Stimulated activated CD8-positive, alpha-beta memory T cell treated with anti-CD3 and anti-CD28 coated beads, Interleukin-15, amount 100 ng/mL, for 24 hours (primary cell): Measurements from ENCODE around the gene SHISA5.
"Not testable (repeated sequence)": the region's sequence is repeated elsewhere in the genome, so short reads cannot be mapped to it uniquely, and the experiment has no call there.

Experiments
- DNase-seq: peaks from one replicate; pipeline ENCODE4 v3.0.0-alpha.2; 2020; ENCODE audit warnings: low read depth

SHISA5 gene, protein sequence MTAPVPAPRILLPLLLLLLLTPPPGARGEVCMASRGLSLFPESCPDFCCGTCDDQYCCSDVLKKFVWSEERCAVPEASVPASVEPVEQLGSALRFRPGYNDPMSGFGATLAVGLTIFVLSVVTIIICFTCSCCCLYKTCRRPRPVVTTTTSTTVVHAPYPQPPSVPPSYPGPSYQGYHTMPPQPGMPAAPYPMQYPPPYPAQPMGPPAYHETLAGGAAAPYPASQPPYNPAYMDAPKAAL

GRCh38 chr3:48504051-48504946 is at the start of gene SHISA5:
Gene SHISA5 (minus strand): TSS chr3:48504174. CDS start chr3:48504094, 80 bp downstream.
- no peak for DNase-seq

GRCh38 chr3:48553361-48553760 is 49.4 kb upstream of the SHISA5 start:
- no peak for DNase-seq

DNA sequence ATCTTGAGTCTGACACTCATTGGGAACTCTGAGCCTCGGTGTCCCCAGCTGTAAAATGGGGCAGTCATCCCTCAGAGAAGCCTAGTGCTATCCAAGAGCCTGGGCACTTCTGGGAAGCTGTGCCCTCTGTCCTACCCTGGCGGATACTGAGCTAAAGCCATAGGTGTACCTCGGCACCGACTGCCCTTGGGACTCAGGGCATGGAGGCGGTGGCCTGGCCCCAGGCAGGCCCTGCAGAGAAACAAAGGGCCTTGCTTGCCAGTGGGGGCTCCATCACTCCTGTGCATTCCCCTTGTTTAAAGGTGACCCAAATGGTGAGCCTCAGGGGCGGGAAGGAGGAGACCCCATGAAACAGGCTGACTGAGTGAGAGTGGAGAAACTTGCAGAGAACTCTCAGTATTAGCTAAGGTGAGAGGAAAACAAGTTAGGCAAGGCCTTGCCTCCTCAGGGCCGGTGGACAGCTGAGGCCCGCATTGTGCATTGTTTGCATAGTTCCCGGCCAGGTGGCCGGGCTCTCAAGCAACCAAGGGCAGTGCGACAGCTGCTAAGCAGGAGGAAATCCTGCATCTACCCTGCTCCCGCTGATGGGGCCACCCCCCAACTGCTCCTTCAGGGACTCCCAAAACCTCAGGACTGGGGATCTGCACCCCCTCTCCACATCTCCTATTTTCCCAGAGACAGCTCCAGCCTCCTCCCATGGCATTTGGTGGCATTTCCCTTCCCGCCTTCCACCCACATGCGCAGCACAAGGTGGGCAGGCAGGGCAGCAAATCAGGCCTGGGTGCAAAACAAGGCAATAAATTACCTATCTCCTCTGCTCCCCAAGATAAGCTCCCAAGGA is 48.4 kb upstream of the SHISA5 start:
- no peak for DNase-seq

GRCh38 chr3:48551651-48552050 is 47.7 kb upstream of the SHISA5 start:
- DNase-seq = not testable (repeated sequence)

DNA sequence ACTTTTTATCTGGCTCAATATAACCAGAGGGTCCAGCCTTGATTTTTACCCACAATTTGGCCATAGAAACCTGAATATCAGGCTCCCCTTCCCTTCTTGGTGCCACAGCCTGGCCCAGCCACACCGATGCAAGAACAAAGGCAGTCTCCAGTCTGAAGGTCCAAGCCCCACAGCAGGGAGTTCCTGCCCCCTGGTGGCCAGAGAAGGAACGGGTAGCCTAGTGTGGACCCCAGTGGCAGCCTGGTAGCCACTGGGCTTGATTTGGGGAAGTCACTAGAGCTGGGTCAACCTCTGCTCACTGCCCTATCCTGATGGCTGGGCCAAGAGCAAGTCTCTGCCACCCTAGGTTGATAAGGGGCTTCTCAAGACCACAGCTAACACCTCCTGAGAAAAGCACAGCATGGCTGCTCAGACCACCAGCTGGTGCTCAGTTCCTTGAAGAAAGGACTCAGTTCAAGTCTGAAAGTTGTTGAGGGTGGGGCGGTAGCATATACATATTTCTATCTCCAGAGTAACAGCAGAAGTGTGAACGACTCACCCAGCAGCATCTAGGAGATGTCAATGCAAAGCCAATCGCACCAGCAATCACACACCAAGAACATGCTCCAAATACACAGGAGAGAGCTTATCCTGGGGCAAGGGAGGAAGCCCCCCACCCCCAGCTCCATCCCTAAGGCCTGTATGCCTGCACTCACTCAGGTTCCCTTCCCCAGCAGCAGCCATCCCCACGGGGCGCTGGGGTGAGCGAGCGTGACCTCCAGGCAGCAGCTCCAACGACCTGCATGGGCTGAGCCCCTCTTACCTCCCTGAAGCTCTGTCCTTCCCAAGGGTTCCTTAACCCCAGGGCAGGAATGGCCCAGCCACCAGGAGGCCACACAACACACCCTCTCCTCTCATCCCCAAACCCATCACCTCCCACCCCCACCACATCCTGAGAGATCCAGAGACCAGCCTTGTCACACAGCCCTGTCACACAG is 45.0 kb upstream of the SHISA5 start:
- DNase-seq = peak; percentile 75

GRCh38 chr3:48548126-48548525 is 44.2 kb upstream of the SHISA5 start:
- DNase-seq = no peak

GRCh38 chr3:48546203-48546829 is 42.3 kb upstream of the SHISA5 start:
- no peak for DNase-seq

GRCh38 chr3:48544141-48544540 is 40.2 kb upstream of the SHISA5 start:
- DNase-seq = no peak

DNA sequence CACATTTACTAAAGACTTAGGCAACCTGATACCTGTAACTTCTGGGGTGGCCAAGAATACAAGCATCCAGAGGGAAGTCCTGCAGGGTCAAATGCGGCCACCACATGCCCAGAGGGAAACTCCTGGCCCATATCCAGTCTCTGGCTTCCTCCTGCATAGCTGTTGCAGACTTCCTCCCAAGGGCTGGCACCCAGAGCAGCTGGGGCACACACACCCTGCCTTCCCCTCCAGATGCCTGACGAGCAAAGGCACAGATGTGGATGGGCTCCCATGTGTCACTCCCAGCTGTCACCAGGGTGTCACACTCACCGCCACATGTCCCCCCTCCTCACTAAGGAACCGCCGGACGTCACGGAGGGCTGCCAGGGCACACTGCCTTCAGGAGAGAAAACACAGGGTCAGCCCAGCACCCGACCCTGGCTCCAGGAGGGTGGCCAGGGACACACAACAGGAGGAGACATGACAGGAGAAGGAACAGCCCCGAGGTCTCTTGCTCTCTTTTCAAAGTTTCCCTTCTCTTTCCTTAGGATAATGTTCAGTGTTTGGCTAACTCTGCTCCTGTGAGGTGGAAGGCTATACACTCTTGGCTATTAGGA is 39.4 kb upstream of the SHISA5 start:
- DNase-seq = no peak

- no peak for DNase-seq
Observed at GRCh38 chr3:48538451-48538850, 34.5 kb upstream of the SHISA5 start.

DNA sequence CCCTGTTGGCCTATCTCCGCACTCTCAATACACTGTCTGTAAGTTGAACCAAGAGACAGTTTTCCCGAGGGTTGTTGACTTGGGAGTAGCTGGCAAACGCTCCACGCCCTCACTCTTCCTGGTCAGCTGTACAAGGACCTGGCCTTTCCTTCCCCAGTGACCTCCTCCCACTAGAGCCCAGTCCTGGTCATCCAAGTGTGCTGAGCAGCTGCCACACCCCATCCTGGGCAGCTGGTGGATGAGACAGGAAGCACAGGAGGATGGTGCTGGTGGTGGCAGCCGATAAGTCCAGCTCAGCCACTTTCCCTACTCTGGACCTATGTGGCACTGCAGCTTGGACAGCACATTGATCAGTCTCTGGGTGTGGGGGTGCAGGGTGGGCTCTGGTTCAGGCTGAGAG is 32.8 kb upstream of the SHISA5 start:
- no peak for DNase-seq

GRCh38 chr3:48536116-48536515 is 32.1 kb upstream of the SHISA5 start:
- no peak for DNase-seq

DNA sequence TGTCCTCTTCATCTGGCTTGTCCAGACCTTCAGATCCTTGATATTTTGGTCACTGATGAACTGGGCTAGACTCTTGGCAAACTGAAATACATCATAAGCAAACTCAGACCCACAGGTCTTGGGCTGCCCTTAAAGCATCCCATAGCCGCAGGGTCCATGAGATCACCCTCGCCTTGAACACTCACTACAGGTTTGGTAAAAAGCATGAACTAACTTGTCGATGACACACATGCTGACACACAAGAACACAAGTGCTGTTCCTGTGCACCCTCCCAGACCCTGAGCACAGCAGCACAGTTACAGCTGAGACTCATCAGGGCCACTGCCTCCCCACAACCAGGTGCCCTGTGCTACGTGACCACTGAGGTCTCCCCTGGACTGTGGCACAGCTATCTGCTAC is 31.6 kb upstream of the SHISA5 start:
- DNase-seq = no peak

DNA sequence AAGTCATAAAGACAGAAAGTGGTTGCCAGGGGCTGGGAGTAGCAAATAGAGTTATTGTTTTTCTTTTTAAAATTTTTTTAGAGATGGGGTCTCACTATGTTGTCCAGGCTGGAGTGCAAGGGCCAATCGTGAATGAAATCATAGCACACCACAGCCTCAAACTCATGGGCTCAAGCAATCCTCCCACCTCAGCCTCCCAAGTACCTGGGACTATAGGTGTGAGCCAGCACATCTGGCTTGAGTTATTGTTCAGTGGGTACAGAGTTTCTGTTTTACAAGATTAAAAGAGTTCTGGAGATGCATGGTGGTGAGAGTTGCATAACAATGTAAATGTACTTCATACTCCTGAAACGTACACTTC is 29.0 kb upstream of the SHISA5 start:
- DNase-seq = no peak

- DNase-seq = no peak
Observed at GRCh38 chr3:48532271-48532976, 28.4 kb upstream of the SHISA5 start.

DNA sequence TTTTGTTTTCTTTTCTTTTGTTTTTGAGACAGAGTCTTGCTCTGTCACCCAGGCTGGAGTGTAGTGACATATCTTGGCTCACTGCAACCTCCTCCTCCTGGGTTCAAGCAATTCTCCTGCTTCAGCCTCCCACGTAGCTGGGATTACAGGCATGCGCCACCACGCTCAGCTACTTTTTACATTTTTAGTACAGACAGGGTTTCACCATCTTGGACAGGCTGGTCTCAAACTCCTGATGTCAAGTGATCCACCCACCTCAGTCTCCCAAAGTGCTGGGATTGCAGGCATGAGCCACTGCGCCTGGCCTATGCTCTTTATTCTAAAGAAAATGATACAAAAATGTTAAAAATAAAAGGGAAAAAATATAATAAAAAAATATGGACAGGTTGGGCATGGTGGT is 26.7 kb upstream of the SHISA5 start:
- DNase-seq = not testable (repeated sequence)

- no peak for DNase-seq
Observed at GRCh38 chr3:48528754-48529153, 24.8 kb upstream of the SHISA5 start.

DNA sequence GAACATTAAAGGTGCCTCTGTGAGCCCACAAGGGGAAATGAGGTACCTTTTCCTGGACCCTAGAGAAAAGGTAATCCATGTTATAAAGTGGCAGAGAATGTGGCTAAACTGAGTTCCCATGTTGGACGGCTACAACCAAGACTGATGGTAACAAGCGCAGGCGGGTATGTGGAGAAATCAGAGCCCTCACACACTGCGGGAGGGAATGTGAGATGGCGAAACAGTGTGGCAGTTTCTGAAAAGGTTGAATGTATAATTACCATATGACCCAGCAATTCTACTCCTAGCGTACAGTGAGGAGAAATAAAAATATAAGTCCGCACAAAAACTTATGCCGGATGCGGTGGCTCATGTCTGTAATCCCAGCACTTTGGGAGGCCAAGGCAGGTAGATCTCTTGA is 24.1 kb upstream of the SHISA5 start:
- DNase-seq = no peak

DNA sequence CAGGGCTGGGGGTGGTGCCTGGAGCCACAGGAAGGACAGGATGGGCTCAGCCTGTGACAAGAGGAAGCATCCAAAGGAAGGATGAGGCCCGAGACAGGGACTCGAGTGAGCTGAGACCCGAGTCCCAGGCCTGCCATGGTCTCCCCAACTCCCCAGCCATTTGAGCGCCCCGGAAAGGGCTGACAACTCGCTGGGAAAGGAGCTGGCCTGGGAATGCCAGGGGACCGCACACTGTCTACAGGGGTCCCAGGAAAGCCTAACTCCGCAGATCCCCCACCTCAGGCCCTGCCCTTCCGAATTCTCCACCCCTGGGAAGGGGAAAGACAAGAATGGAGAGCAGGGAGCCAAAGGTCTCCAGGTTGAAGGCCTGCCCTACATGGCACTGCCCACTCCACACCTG is 21.0 kb upstream of the SHISA5 start:
- no peak for DNase-seq

DNA sequence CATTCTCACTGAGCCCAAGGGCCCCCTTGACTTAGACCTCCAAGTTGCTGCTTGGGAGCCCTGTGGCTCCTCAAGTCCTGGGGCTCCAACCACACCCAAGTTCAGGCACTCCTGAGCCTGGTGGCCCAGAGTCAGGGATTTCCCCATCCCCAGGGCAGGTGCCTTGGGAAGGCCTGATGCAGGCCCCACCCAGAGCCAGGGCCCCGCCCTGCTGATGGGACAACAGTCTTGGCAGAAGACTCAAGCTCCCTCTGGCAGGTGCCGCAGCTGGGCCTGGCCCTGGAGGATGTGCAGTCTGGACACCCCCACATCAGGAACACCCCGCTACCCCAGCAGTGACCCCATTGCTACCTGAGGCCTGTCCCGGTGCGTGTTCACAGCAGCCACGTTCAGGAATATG is 17.7 kb upstream of the SHISA5 start:
- DNase-seq = no peak
